ENCODE data around the gene TM7SF3.

The TM7SF3 gene

GRCh38 chr12:27013611-27014084 lies 536 bp downstream of the TM7SF3 start:
- no peak for DNase-seq (ENCODE audit: insufficient read length, low spot score)
- no peak for FAIRE-seq

DNA sequence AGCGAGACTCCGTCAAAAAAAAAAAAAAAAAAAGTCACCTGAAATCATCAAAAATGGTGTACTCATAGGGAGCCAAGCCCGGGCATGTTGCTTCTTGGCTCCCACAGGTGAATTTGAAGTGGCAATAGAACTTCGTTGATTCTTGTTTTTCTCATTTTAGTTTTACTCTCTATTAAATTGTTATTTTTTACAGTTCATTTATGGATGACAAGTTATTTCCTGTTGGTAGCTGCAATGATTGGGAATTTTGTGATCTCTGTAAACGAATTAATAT lies 1.3 kb downstream of the TM7SF3 start:
- no peak for DNase-seq (ENCODE audit: insufficient read length, low spot score)
- FAIRE-seq: no peak
- TF ChIP-seq CTCF (IDR thresholded peaks at IDR 0.05; ENCODE audit: insufficient read depth, missing control alignments): no peak

More at GRCh38 chr12:27013611-27014084, 536 bp downstream of the TM7SF3 start:
- TF ChIP-seq CTCF (IDR thresholded peaks at IDR 0.05; ENCODE audit: insufficient read depth, missing control alignments): no peak

GRCh38 chr12:27012239-27012981 lies 1.8 kb downstream of the TM7SF3 start:
- TF ChIP-seq CTCF (IDR thresholded peaks at IDR 0.05; ENCODE audit: insufficient read depth, missing control alignments): no peak
- DNase-seq (ENCODE audit: insufficient read length, low spot score): no peak

DNA sequence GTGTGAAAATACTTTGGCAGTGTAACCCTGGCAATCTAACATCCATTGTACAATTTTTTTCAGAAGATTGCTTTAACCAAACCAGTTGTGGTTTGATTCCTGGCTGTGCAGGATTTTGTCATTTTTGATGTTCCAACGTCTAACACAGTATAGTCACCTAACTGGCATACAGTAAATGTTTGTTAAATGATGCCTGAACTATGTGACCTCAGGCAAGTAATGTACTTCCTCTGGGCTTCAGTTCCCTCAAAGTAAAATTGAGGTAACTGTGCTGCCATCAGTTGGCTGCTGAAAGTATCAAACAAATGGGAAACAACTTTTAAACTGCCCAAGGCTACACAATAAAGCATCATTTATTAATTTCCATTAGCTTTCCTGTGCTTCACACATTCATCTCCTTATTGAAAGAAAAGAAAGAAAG lies 4.3 kb downstream of the TM7SF3 start:
- TF ChIP-seq CTCF (IDR thresholded peaks at IDR 0.05; ENCODE audit: insufficient read depth, missing control alignments): no peak
- FAIRE-seq (peak; percentile 21), DNase-seq (ENCODE audit: insufficient read length, low spot score) (no peak)

More at GRCh38 chr12:27012239-27012981, 1.8 kb downstream of the TM7SF3 start:
- no peak for FAIRE-seq

DNA sequence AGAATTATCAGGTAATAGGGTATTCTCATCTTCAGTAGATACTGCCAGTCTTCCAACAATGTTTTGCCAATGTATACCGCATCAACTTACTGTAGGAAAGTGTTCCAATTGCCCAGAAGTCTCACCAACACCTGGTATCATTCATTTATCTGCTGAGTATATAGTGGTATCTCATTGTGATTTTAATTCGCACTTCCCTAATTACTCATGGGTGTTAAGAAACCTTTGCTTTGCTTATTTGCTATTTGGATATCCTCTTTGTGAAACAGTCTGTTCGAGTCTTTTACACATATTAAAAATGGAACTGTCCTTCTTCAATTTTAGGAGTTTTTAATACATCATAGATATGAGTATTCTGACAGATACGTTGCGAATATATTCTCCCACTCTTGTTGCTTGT lies 6.1 kb downstream of the TM7SF3 start:
- TF ChIP-seq CTCF (IDR thresholded peaks at IDR 0.05; ENCODE audit: insufficient read depth, missing control alignments): no peak
- FAIRE-seq: no peak
- no peak for DNase-seq (ENCODE audit: insufficient read length, low spot score)

DNA sequence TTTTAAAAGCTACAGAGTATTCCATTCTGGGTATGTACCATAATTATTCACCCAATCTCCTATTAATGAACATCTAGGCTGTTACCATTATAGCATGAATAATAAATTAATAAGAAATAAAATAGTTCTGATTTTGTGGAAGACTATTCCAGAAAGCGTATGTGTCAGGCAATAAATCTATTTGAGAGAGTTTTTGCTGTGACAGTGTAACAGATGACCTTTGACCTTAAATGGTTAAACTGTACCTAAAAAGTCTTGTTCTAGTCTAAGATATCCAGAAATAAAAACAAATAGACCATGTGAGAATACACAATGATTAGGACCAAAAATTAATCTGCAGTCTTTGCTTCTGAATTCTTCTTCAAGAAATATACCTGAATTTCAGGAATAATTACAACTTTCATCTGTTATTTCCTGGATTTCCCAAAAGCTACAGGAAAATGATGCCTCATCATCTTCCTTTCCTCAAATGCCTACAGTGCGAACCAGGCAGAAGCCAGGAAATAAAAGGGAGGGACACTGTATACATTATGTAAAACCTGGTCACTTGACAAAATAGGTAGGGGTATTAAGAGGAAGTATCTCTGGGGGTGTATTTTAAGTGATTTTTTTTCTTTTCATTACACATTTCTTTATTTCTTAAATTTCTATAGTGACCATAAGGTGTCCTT lies 7.3 kb downstream of the TM7SF3 start:
- DNase-seq (ENCODE audit: insufficient read length, low spot score) (no peak), FAIRE-seq (no peak)
- TF ChIP-seq CTCF (IDR thresholded peaks at IDR 0.05; ENCODE audit: insufficient read depth, missing control alignments): no peak

DNA sequence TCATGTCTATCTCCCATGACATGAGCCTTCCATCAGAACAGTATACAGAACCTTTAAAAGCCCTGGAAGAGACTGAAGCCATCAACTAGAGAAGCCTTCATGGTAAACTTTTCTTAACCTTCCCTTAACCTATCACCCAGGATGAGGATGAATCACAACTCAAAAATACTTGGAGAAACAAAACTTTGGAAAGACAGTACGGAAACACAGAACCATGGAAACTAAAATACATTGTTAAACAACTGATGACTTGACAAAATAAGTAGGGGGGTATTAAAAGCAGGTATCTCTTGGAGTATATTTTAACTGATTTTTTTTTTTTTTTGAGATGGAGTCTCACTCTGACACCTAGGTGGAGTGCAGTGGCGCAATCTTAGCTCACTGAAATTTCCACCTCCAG lies 8.7 kb downstream of the TM7SF3 start:
- TF ChIP-seq CTCF (IDR thresholded peaks at IDR 0.05; ENCODE audit: insufficient read depth, missing control alignments): no peak
- no peak for DNase-seq (ENCODE audit: insufficient read length, low spot score)
- FAIRE-seq: no peak
